ENCODE measurements around the gene H3-3A.

The H3-3A gene

GRCh38 chr1:226116673-226117072 lies 54.2 kb downstream of the H3-3A start:
- no peak for DNase-seq

GRCh38 chr1:226117330-226117729 lies 54.8 kb downstream of the H3-3A start:
- DNase-seq = no peak

DNA sequence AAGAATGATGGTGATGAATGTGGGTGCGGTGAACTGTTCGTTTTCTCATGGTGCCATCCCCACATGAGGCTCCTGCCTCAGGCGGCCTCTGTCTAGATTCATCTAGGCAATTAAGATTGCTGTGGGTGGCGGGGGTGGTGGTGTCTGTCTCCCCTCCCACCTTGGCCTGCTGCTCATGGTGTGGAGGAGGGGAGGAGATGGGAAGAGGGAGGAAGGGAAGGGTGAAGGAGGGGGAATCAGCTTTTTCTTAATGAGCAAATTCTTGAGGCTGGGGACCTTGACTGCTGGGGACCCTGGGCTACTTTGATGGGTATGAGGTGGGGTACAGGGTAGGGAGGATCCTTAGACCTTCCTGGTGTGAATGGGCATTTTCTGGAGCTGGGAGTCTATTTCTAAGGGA lies 55.8 kb downstream of the H3-3A start:
- DNase-seq = no peak

- no peak for DNase-seq
These were observed 56.7 kb downstream of the H3-3A start for GRCh38 chr1:226119169-226119568.

DNA sequence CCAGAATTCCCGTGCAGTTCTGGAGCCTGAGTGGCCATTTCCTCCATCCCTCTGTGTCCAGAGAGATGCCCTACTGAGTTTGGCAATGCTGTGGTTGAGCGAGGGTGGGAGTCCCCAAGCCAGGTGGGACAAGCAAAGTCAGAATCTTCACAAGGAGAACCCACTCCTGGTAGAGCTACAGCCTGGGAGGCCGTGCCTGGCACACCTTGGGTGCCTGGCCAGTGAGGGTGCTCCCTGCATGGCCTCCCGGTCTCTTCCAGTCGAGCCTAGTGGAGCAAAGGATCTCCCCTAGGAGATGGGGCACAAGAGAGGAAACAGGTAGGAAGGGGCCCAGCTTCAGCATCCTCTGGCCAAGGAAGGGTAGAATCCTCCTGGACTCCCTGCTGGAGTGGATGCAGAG lies 57.9 kb downstream of the H3-3A start:
- DNase-seq = no peak

GRCh38 chr1:226121049-226121586 lies 58.6 kb downstream of the H3-3A start:
- DNase-seq = no peak
